ENCODE data around the gene TMOD1. TPM values are rescaled to one million over a fixed set of nuclear protein-coding genes. Genes with fewer than 3 reads are reported as not detected.

The TMOD1 gene
- total RNA-seq, 1 experiment from 2014 or later, result 0.14 TPM

DNA sequence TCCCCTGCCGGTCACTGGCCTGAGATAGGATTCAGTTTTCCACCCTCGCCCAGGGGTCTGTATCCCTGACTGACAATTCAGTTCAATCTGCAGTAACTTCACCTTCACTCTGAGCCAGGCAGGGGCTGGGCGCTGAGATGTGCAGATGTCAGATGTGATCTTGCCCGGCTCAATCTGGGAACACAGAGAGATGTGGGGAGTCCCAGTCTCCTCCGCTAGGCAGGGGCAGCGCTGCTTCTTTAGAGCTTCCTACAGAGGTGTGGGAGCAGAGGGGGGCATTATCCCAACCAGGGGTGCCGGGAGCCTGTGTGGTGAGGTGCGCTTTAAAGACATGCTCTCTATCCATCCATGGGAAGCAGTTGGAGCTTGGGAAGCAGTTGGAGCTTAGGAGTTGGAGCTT lies 14.6 kb downstream of the TMOD1 start:
- DNase-seq, result no peak
- Mint-ChIP-seq H3K36me3 (ENCODE audit: insufficient read depth, unreplicated experiment) (no peaks in the 10 kb centered on the region), H3K4me3 (ENCODE audit: low read depth, unreplicated experiment) (no peak overlapping the region), H3K27me3 (ENCODE audit: unreplicated experiment) (peaks cover 20% of the 10 kb centered on the region), H3K9me3 (ENCODE audit: low read depth, unreplicated experiment) (no peaks in the 10 kb centered on the region), H3K4me1 (ENCODE audit: low read depth, unreplicated experiment) (peaks cover 9% of the 10 kb centered on the region), H3K27ac (ENCODE audit: unreplicated experiment) (no peak overlapping the region)
- no peak for TF ChIP-seq CTCF (IDR thresholded peaks at IDR 0.05; ENCODE audit: unreplicated experiment)
- no TSS peak for BruUV-seq (replicated peaks)
- CTCF ChIA-PET, result no interaction called here
- intact Hi-C loops (cut with micrococcal nuclease; ENCODE audit: unreplicated experiment), result no loop called here

GRCh38 chr9:97517331-97518089 lies 16.0 kb downstream of the TMOD1 start:
- H3K27ac Mint-ChIP-seq (ENCODE audit: unreplicated experiment), result no peak overlapping the region
- no peaks in the 10 kb centered on the region for H3K4me1 Mint-ChIP-seq (ENCODE audit: low read depth, unreplicated experiment)
- no TSS peak for BruUV-seq (replicated peaks)
- no peaks in the 10 kb centered on the region for H3K9me3 Mint-ChIP-seq (ENCODE audit: low read depth, unreplicated experiment)
- TF ChIP-seq CTCF (IDR thresholded peaks at IDR 0.05; ENCODE audit: unreplicated experiment), result no peak
- peaks cover 20% of the 10 kb centered on the region for H3K27me3 Mint-ChIP-seq (ENCODE audit: unreplicated experiment)
- CTCF ChIA-PET, result interaction anchor here (1.0 to 1.3 kb wide), 2 partner anchors 12 to 15 kb away, joined by 3 read pairs; no protein-coding TSS in a partner anchor
- no peak overlapping the region for H3K4me3 Mint-ChIP-seq (ENCODE audit: low read depth, unreplicated experiment)
- intact Hi-C loops (cut with micrococcal nuclease; ENCODE audit: unreplicated experiment), result no loop called here
- no peak for DNase-seq
- no peaks in the 10 kb centered on the region for H3K36me3 Mint-ChIP-seq (ENCODE audit: insufficient read depth, unreplicated experiment)

DNA sequence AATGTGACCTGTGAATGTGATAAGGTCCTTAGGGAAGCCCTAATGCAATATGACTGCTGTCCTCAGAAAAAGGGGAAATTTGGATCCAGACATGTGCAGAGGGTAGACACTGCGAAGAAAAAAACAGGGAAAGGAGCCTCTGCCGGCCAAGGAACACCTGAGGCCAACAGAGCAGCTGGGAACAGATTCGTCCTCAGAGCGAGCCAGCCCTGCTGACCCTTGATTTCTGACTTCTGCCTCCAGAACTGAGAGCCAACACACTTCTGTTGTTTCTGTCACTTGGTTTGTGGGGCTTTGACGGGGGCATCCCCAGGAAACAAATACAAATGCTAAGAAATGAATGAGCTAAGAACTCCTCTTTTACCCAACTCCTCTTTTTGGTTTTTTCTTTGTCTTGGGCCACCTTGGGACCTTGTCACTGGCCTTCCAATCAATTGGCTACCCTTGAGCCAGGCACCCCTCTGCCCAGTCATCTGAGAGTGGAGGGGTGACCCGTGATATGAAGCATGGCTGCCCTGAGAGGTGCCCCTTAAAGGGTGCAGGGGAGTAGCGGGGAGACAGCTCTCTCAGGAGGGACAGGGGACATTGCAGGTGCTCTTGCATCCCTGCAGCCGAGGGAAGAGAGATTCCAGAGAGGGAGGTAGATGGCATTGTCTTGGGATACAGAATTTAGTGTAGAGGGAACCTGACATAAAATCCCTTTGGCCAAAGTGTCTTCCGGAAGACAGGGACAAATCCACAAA lies 16.9 kb downstream of the TMOD1 start:
- intact Hi-C loops (cut with micrococcal nuclease; ENCODE audit: unreplicated experiment), result no loop called here
- H3K27ac Mint-ChIP-seq (ENCODE audit: unreplicated experiment), result no peak overlapping the region
- CTCF ChIA-PET, result interaction anchor here (1.0 to 1.3 kb wide), 2 partner anchors 11 to 16 kb away, joined by 3 read pairs; no protein-coding TSS in a partner anchor

DNA sequence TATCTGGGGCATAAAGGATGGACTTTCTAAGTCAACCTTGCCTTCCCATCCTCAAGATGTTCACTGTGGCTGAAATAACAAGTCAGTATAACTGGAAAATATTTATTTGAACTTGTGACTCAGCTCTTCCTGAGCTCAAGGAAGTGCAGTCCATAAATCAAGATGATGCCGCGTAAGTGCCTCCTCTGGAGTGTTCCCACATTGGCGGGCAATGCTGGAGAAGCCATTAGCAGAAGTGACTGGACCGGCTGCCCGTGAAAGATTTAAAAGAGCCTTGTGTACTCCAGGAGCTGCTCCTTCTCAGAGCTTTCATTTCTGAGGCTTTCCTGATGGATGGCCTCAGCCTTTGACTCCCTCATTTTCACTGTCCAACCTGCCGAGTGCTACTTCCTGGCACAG lies 17.4 kb downstream of the TMOD1 start:
- intact Hi-C loops (cut with micrococcal nuclease; ENCODE audit: unreplicated experiment), result no loop called here
- DNase-seq, result peak; percentile 16
- TF ChIP-seq CTCF (IDR thresholded peaks at IDR 0.05; ENCODE audit: unreplicated experiment), result no peak
- CTCF ChIA-PET, result interaction anchor here (1.3 kb wide), 1 partner anchor 11 kb away, joined by 3 read pairs; no protein-coding TSS in a partner anchor
- Mint-ChIP-seq H3K9me3 (ENCODE audit: low read depth, unreplicated experiment) (no peaks in the 10 kb centered on the region), H3K27ac (ENCODE audit: unreplicated experiment) (no peak overlapping the region), H3K4me3 (ENCODE audit: low read depth, unreplicated experiment) (no peak overlapping the region), H3K27me3 (ENCODE audit: unreplicated experiment) (peaks cover 20% of the 10 kb centered on the region), H3K4me1 (ENCODE audit: low read depth, unreplicated experiment) (no peaks in the 10 kb centered on the region), H3K36me3 (ENCODE audit: insufficient read depth, unreplicated experiment) (no peaks in the 10 kb centered on the region)
- no TSS peak for BruUV-seq (replicated peaks)

More for the DNA sequence above, 16.9 kb downstream of the TMOD1 start:
- no peak overlapping the region for H3K4me3 Mint-ChIP-seq (ENCODE audit: low read depth, unreplicated experiment)
- peaks cover 20% of the 10 kb centered on the region for H3K27me3 Mint-ChIP-seq (ENCODE audit: unreplicated experiment)
- no peaks in the 10 kb centered on the region for H3K36me3 Mint-ChIP-seq (ENCODE audit: insufficient read depth, unreplicated experiment)
- no peak for TF ChIP-seq CTCF (IDR thresholded peaks at IDR 0.05; ENCODE audit: unreplicated experiment)
- no peaks in the 10 kb centered on the region for H3K4me1 Mint-ChIP-seq (ENCODE audit: low read depth, unreplicated experiment)
- DNase-seq, result no peak
- no peaks in the 10 kb centered on the region for H3K9me3 Mint-ChIP-seq (ENCODE audit: low read depth, unreplicated experiment)
- BruUV-seq (replicated peaks), result no TSS peak
